Measurements from ENCODE around the gene ERICH2. TPM values are rescaled to one million over a fixed set of nuclear protein-coding genes. Genes with fewer than 3 reads are reported as not detected.

Gene ERICH2
- total and polyA plus RNA-seq, 2 of the 13 experiments (the other 11 are each of a cell fraction or from before 2014, with no cell fraction given) = not detected

- TF ChIP-seq SP2 (CRISPR knock-in tag; IDR thresholded peaks at IDR 0.05) (no peak), HNRNPH1 (optimal IDR thresholded peaks at IDR 0.05; ENCODE audit: low read depth, low read length) (no peak), KLF13 (CRISPR knock-in tag; IDR thresholded peaks at IDR 0.05) (no peak), ZNF407 (CRISPR knock-in tag; IDR thresholded peaks at IDR 0.05; ENCODE audit: not compliant biosample characterization) (no peak), NFE2L1 (CRISPR knock-in tag; IDR thresholded peaks at IDR 0.05; ENCODE audit: borderline replicate concordance) (no peak), TFDP1 (CRISPR knock-in tag; IDR thresholded peaks at IDR 0.05; ENCODE audit: borderline replicate concordance) (no peak), MBD4 (IDR thresholded peaks at IDR 0.05; ENCODE audit: borderline replicate concordance, low read length) (0 out of 2 replicates have a peak, but pooled peaks have one; percentile 57), CBX1 (IDR thresholded peaks at IDR 0.05; ENCODE audit: low read depth) (no peak), DZIP1 (CRISPR knock-in tag; IDR thresholded peaks at IDR 0.05) (no peak), DNMT1 (CRISPR knock-in tag; IDR thresholded peaks at IDR 0.05) (no peak), DDIT3 (CRISPR knock-in tag; IDR thresholded peaks at IDR 0.05) (no peak), ARNTL (CRISPR knock-in tag; IDR thresholded peaks at IDR 0.05) (no peak), FUBP1 (CRISPR knock-in tag; IDR thresholded peaks at IDR 0.05; ENCODE audit: borderline replicate concordance) (no peak), ZNF124 (CRISPR knock-in tag; IDR thresholded peaks at IDR 0.05) (peak; percentile 96), SIX4 (CRISPR knock-in tag; IDR thresholded peaks at IDR 0.05) (no peak; the same call in 1 of the 2 replicates)
Observed at GRCh38 chr2:170744248-170745002, 25.8 kb upstream of the ERICH2 start (continued).
